Body of pancreas (tissue), 4 donors: ENCODE measurements around the gene ATP11A. TPM values are rescaled to one million over a fixed set of nuclear protein-coding genes. Genes with fewer than 3 reads are reported as not detected.

Experiments
- ATAC-seq: fragments of 150-250 bp; one replicate; pipeline ENCODE4 v1.9.1; 2016
- DNase-seq, 4 donors: peaks; one replicate each; pipeline ENCODE4 v3.0.0-alpha.2; 2019
- H3K27ac ChIP-seq, 4 donors: fragments of 200-600 bp; sonication (generic); 1 replicate in 3 of 4; 2 replicates in 1 of 4; pipeline versions ENCODE4 v1.5.1 to v1.6.1; 2016 to 2019; ENCODE audit warnings: mild to moderate bottlenecking in 1 of 4, mixed read lengths in 1 of 4, moderate library complexity in 1 of 4
- H3K27me3 ChIP-seq, 2 donors: fragments of 200-600 bp; sonication (generic); one replicate each; pipeline ENCODE4 v1.6.0; 2016; ENCODE audit warnings: mild to moderate bottlenecking in 1 of 2
- H3K36me3 ChIP-seq, 2 donors: fragments of 200-600 bp; sonication (generic); replicated peaks in 1 of 2; 2 replicates each; pipeline ENCODE4 v1.5.1; 2016; ENCODE audit warnings: low read depth in 2 of 2; ENCODE audit not compliant: insufficient read depth in 1 of 2
- H3K4me1 ChIP-seq: fragments of 200-600 bp; sonication (generic); one replicate; pipeline ENCODE4 v1.6.0; 2016
- H3K4me3 ChIP-seq, 2 donors: fragments of 200-600 bp; sonication (generic); 1 replicate in 1 of 2; 2 replicates in 1 of 2; pipeline ENCODE4 v1.5.1; 2016 to 2019
- H3K9me3 ChIP-seq, 3 donors: fragments of 200-600 bp; sonication (generic); 1 replicate in 2 of 3; 2 replicates in 1 of 3; pipeline ENCODE4 v1.5.1; 2016
- POLR2A ChIP-seq, 3 donors: fragments of 450-650 bp; IDR thresholded peaks; one replicate each; pipeline ENCODE4 v1.6.1; 2016; ENCODE audit warnings: antibody characterized with exemption in 3 of 3, mild to moderate bottlenecking in 2 of 3
- WGBS, 2 donors: methylation state at CpG; one replicate each; pipeline ENCODE4 v1.1.5; 2017; 5-methylcytosine and 5-hydroxymethylcytosine counted together
- intact Hi-C: fragments of 100-400 bp; cut with DNase I; formaldehyde crosslinking; loops from one replicate; pipeline ENCODE4 v1.15.1; 2023
- total RNA-seq, 2 donors: library from RNA; depleted of rRNA; stranded (reverse); fragments of >200 nt; gene quantifications; one replicate each; pipeline ENCODE4 v1.1.0, GENCODE V29; 2016
- TF ChIP-seq, protein P1 (sequence below), 7 experiments: fragments of 450-650 bp in 4 of 7; fragments of 200-600 bp in 3 of 7; sonication (generic) in 3 of 7; IDR thresholded peaks; one replicate each; pipeline ENCODE4 v1.5.1; 2016 to 2019; ENCODE audit warnings: antibody characterized with exemption in 7 of 7

Gene ATP11A
- total RNA-seq, 2 donors from 2014 or later = 24.1 to 33.9 TPM

GRCh38 chr13:112923962-112924361, 234.1 kb downstream of the ATP11A start:
- no peak overlapping the region for H3K4me3 ChIP-seq
- intact Hi-C loops = no loop called here
- no peaks in the 10 kb centered on the region for H3K27me3 ChIP-seq
- peaks cover 5% of the 10 kb centered on the region for H3K4me1 ChIP-seq
- DNase-seq (no peak), ATAC-seq (no peak)
- WGBS, 2 donors = 77 to 84% methylated on average over 12 of the region's 12 CpGs
- H3K27ac ChIP-seq = no peak overlapping the region
- TF ChIP-seq, protein P1, sequence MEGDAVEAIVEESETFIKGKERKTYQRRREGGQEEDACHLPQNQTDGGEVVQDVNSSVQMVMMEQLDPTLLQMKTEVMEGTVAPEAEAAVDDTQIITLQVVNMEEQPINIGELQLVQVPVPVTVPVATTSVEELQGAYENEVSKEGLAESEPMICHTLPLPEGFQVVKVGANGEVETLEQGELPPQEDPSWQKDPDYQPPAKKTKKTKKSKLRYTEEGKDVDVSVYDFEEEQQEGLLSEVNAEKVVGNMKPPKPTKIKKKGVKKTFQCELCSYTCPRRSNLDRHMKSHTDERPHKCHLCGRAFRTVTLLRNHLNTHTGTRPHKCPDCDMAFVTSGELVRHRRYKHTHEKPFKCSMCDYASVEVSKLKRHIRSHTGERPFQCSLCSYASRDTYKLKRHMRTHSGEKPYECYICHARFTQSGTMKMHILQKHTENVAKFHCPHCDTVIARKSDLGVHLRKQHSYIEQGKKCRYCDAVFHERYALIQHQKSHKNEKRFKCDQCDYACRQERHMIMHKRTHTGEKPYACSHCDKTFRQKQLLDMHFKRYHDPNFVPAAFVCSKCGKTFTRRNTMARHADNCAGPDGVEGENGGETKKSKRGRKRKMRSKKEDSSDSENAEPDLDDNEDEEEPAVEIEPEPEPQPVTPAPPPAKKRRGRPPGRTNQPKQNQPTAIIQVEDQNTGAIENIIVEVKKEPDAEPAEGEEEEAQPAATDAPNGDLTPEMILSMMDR (IDR thresholded peaks at IDR 0.05) = no peak
- TF ChIP-seq POLR2A (IDR thresholded peaks at IDR 0.05) = no peak
- no peaks in the 10 kb centered on the region for H3K36me3 ChIP-seq
- no peaks in the 10 kb centered on the region for H3K9me3 ChIP-seq

DNA sequence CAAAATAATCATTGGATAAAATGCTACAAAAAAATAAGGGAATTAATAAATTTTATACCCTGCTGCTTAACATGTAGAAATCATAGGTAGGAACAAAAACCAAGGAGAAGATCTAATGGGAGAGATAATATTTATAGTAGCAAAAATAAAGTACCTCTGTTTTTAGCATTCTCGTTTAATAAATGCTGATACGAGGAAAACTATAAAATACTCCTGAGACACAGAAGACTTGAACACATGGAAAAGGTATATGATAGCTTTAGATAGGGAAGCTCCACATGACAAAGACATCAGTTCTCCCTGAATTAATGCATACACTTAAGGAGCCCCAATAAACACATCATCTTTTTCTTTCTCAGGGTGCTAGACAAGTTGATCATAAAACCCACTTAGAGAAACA, 234.5 kb downstream of the ATP11A start:
- intact Hi-C loops = no loop called here
- no peaks in the 10 kb centered on the region for H3K9me3 ChIP-seq
- H3K27me3 ChIP-seq = no peaks in the 10 kb centered on the region
- ATAC-seq = no peak
- DNase-seq = no peak
- WGBS, 2 donors = 85 to 92% methylated on average over 2 of the region's 2 CpGs
- TF ChIP-seq, protein P1 (IDR thresholded peaks at IDR 0.05) = no peak
- TF ChIP-seq POLR2A (IDR thresholded peaks at IDR 0.05) = no peak
- H3K4me3 ChIP-seq = no peak overlapping the region
- H3K4me1 ChIP-seq = peaks cover 9% of the 10 kb centered on the region
- no peak overlapping the region for H3K27ac ChIP-seq
- H3K36me3 ChIP-seq = no peaks in the 10 kb centered on the region

- H3K27me3 ChIP-seq = no peaks in the 10 kb centered on the region
- peaks cover 16% of the 10 kb centered on the region for H3K4me1 ChIP-seq
- no peaks in the 10 kb centered on the region for H3K9me3 ChIP-seq
- TF ChIP-seq, protein P1 (IDR thresholded peaks at IDR 0.05) = no peak
- no peak for TF ChIP-seq POLR2A (IDR thresholded peaks at IDR 0.05)
- intact Hi-C loops = no loop called here
- DNase-seq (no peak), ATAC-seq (no peak)
- 85 to 91% methylated on average over 15 of the region's 15 CpGs for WGBS, 2 donors
- no peak overlapping the region for H3K27ac ChIP-seq
- no peak overlapping the region for H3K4me3 ChIP-seq
- no peaks in the 10 kb centered on the region for H3K36me3 ChIP-seq
Observed at GRCh38 chr13:112926003-112926402, 236.2 kb downstream of the ATP11A start.

- ATAC-seq (no peak), DNase-seq (no peak)
- H3K4me3 ChIP-seq = no peak overlapping the region
- no peaks in the 10 kb centered on the region for H3K36me3 ChIP-seq
- peaks cover 16% of the 10 kb centered on the region for H3K4me1 ChIP-seq
- H3K27me3 ChIP-seq = no peaks in the 10 kb centered on the region
- no peaks in the 10 kb centered on the region for H3K9me3 ChIP-seq
- WGBS, 2 donors = 74 to 82% methylated on average over 5 of the region's 5 CpGs
- no peak overlapping the region for H3K27ac ChIP-seq
- no peak for TF ChIP-seq POLR2A (IDR thresholded peaks at IDR 0.05)
- TF ChIP-seq, protein P1 (IDR thresholded peaks at IDR 0.05) = no peak
- intact Hi-C loops = no loop called here
Observed at GRCh38 chr13:112926993-112927392, 237.2 kb downstream of the ATP11A start.
